ENCODE data around the gene MT3.
"Not testable (repeated sequence)": the region's sequence is repeated elsewhere in the genome, so short reads cannot be mapped to it uniquely, and the experiment has no call there.

MT3 gene

DNA sequence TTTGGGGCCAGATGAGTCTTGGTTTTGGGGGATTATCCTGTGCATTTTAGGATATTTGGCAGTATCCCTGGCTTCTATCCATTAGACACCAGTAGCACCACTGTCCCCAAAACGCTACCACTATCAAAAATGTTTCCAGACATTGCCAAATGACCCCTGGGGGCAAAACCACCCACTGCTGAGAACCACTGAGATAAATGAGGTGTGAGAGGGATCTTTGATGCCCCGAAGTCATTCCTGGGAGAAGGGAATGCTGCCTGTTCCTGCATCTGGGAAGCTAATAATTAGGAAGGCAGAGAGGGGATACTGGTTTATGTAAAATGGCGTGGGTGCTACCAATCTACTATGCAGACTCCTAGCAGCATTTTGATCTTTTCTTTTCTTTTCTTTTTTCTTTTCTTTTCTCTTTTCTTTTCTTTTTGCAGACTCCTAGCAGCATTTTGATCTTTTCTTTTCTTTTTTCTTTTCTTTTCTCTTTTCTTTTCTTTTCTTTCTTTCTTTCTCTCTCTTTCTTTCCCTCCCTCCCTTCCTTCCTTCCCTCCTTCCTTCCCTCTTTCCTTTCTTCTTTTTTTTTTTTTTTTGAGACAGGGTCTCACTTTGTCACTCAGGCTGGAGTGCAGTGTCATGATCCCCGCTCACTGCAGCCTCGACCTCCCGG, 8.8 kb upstream of the MT3 start:
- DNase-seq (ENCODE audit: low read depth) = no peak

GRCh38 chr16:56582911-56583310, 6.4 kb upstream of the MT3 start:
- not testable (repeated sequence) for DNase-seq (ENCODE audit: low read depth)

DNA sequence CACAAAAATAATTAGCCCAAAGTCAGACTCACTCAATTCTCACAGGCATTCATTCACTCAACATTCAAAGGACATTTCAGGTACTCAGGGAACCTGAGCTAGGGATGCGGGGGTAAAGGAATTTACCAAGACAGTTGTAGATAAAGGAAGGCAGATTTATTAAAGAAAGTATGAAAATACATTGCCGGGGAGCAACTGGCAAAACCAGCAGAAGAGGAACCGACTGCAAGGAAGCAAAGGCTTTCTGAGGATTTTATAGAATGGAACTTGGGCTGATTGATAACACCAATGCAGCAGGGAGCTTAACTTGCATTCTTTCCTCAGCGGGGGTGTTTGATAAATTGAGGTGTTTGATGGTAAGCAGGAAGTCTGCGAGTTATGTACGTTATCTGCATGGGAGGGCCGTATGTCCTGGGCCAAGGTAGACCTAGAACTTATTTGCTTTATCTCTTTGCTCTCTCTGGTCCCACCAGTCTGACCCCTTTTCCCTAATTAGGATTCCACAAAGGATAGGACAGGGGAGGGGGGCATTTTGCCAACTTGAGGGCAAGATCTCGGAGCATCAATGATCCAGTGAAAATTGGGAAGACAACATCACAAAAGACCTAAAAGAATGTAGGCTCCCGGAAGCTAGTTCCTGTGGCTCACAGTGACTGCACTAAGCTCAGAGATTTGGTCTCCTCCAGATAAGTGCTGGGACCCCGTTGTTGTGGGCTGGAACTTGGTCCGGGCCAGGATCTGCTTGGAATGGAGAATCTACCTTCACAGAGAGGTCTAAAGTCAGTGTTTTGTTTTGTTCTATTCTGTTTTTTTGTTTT, 5.8 kb upstream of the MT3 start:
- no peak for DNase-seq (ENCODE audit: low read depth)

GRCh38 chr16:56584276-56584675, 5.1 kb upstream of the MT3 start:
- no peak for DNase-seq (ENCODE audit: low read depth)

DNA sequence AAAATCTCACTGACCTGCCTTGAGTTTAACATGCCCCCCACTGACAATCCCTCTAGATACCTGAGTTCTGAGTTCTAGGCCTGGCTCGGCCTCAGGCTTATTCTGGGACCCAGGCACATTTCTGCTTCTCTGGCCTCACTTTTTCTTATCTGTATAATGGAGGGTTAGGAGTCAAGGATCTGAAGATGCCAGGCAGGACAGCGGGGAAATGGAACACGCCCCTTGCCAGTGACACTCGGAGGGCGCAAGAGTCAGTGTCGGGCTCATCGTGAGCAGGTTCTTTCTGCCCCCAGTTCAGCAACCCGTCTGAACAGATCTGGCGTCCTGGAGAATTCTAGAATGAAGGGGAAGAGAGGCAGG, 567 bp upstream of the MT3 start:
- DNase-seq (ENCODE audit: low read depth) = no peak

- DNase-seq (ENCODE audit: low read depth) = no peak
These were observed 2.2 kb downstream of the MT3 start for GRCh38 chr16:56591377-56592060.

GRCh38 chr16:56593573-56594291, 4.4 kb downstream of the MT3 start:
- no peak for DNase-seq (ENCODE audit: low read depth)

- DNase-seq (ENCODE audit: low read depth) = no peak
These were observed 4.9 kb downstream of the MT3 start for GRCh38 chr16:56594292-56594619.

DNA sequence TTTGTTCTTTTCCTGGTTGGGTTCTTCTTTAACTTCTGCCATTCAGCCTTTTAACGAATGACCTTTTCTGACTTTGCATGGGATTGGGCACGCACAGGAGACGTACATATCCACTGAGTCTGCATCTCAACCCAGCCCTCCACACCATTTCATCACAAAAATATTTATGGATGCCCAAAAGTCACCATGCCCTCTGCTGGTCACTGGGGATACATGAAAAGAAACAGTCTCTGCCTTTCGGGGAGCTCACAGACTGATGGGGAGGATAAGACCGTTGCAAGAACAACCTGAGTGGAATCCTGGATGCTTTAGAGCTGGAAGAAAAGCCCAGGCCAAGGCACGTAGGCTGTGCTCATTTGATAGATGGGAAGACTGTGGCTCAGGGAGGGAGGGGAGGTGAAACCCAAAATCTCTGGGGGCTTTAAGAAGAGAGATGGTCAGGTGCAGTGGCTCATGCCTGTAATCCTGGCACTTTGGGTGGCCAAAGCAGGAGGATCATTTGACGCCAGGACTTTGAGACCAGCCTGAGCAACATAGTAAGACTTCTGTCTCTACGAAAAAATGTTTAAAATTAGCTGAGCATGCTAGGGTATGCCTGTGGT, 11.2 kb downstream of the MT3 start:
- DNase-seq (ENCODE audit: low read depth) = no peak

GRCh38 chr16:56601325-56601724, 12.0 kb downstream of the MT3 start:
- DNase-seq (ENCODE audit: low read depth) = no peak

- no peak for DNase-seq (ENCODE audit: low read depth)
These were observed 14.3 kb downstream of the MT3 start for GRCh38 chr16:56603589-56603988.

- no peak for DNase-seq (ENCODE audit: low read depth)
These were observed 15.6 kb downstream of the MT3 start for GRCh38 chr16:56604966-56605365.

- no peak for DNase-seq (ENCODE audit: low read depth)
These were observed 16.1 kb downstream of the MT3 start for GRCh38 chr16:56605475-56605874.

- no peak for DNase-seq (ENCODE audit: low read depth)
These were observed 16.7 kb downstream of the MT3 start for GRCh38 chr16:56606071-56606475.

- DNase-seq (ENCODE audit: low read depth) = no peak
These were observed 17.3 kb downstream of the MT3 start for GRCh38 chr16:56606476-56607108.

DNA sequence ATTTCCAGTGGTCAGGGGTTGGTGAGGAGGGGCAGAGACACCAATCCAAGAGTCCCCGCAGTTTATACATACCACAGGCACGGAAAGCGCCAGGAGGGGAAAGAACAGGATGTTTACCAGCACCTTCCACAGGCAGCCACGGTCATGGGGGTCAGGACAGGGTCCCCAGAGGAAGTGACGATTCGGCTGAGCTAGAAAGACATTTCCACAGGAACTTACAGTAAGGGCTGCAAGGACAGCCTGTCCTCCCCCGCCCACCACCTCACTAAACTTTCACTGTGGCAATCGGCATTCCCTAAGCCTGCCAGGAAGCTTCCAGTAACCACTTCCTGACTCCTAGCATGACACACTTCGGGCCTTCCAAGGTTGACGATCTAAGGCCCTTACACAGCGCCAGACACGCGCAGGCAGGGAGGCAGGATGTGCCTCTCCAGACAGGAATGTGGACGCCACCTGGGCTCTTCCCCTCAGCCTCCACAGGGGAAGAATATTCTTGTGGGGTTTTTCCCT, 17.8 kb downstream of the MT3 start:
- DNase-seq (ENCODE audit: low read depth) = no peak

DNA sequence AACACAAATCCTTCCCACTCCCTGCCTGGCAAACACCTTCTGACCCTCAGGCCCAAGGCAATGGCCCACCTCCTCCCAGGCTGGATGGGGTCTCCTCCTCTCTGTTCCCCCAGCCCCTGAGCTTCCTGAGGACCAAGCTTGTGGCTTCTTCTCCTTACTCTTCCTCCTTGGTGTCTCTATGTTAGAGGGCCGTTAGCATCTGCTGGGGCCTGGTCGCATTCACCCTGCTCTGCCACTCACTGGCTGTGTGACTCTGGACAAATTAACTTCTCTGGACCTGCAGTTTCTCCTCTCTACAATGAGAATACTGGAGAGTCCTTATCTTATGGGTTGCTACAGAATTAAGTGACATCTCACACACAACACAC, 18.3 kb downstream of the MT3 start:
- no peak for DNase-seq (ENCODE audit: low read depth)

- DNase-seq (ENCODE audit: low read depth) = peak; percentile 78
These were observed 18.9 kb downstream of the MT3 start, which contains the start of gene MT2A for GRCh38 chr16:56608043-56608875. MT2A (plus strand) TSS chr16:56608584; CDS start chr16:56608656, 72 bp downstream.

DNA sequence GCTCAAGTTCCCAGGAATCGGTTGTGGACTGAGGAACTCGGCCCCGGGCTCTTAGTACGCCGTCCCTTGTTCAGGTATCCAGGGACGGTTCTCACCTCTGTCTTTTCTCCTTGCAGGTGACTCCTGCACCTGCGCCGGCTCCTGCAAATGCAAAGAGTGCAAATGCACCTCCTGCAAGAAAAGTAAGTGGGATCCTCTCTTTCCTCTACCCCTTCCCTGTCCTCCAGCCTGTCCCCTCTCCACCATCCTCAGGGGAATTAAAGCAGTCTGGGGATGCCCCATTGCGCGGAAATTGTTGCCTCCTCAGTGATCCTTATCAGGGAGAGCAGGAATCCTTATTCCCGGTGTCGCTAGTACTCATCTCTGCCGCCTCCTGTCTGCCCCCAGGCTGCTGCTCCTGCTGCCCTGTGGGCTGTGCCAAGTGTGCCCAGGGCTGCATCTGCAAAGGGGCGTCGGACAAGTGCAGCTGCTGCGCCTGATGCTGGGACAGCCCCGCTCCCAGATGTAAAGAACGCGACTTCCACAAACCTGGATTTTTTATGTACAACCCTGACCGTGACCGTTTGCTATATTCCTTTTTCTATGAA, 19.6 kb downstream of the MT3 start:
- no peak for DNase-seq (ENCODE audit: low read depth)

GRCh38 chr16:56609463-56609921, 20.2 kb downstream of the MT3 start:
- DNase-seq (ENCODE audit: low read depth) = peak; percentile 60

Measured in stimulated activated CD8-positive, alpha-beta memory T cell treated with anti-CD3 and anti-CD28 coated beads, Interleukin-12 subunit alpha, Interleukin-12 subunit beta, amount 100 ng/mL, for 1 hour (primary cell).